Left ventricle myocardium inferior (tissue), 1 donor: ENCODE data around the gene ANXA2. TPM values are rescaled to one million over a fixed set of nuclear protein-coding genes. Genes with fewer than 3 reads are reported as not detected.

Source experiments
- DNase-seq: peaks from one replicate; pipeline ENCODE4 v3.0.0-alpha.2; 2020
- H3K27ac ChIP-seq: fragments of 200-600 bp; replicated peaks from 2 replicates; pipeline ENCODE4 v1.8.0; 2021
- H3K27me3 ChIP-seq: fragments of 200-600 bp; 2 replicates; pipeline ENCODE4 v1.8.0; 2021; ENCODE audit warnings: low read depth
- H3K36me3 ChIP-seq: fragments of 200-600 bp; 2 replicates; pipeline ENCODE4 v1.8.0; 2021
- H3K4me1 ChIP-seq: fragments of 200-600 bp; 2 replicates; pipeline ENCODE4 v1.8.0; 2021
- H3K4me3 ChIP-seq: fragments of 200-600 bp; 2 replicates; pipeline ENCODE4 v1.8.0; 2021; ENCODE audit warnings: mild to moderate bottlenecking, moderate library complexity
- H3K9me3 ChIP-seq: fragments of 200-600 bp; replicated peaks from 2 replicates; pipeline ENCODE4 v1.8.0; 2021
- CTCF ChIP-seq: fragments of 200-600 bp; IDR thresholded peaks from 2 replicates; pipeline ENCODE4 v1.8.0; 2021; ENCODE audit warnings: antibody characterized with exemption, mild to moderate bottlenecking, borderline replicate concordance
- intact Hi-C: fragments of 100-400 bp; cut with micrococcal nuclease; formaldehyde crosslinking; loops from one replicate; pipeline ENCODE4 v1.11.0; 2022
- total RNA-seq: library from RNA; stranded (reverse); fragmentation: NEBNext Ultra II Directional; extraction: Animal tissue kit (Norgen Biotek cat#: 25700); gene quantifications from one replicate; pipeline ENCODE4 v1.2.1, GENCODE V29; 2021
- donor health status: DM: no; HTN: yes; CAD: no; lungs with severe emphysema.

The ANXA2 gene
- total RNA-seq, 1 donor from 2014 or later, result 123 TPM

- TF ChIP-seq CTCF, result no peak
- no peaks in the 10 kb centered on the region for H3K4me1 ChIP-seq
- intact Hi-C loops, result no loop called here
Measured at GRCh38 chr15:60316961-60317360, 80.8 kb downstream of the ANXA2 start.

GRCh38 chr15:60315878-60316277 is 81.9 kb downstream of the ANXA2 start:
- H3K27ac ChIP-seq, result no peak overlapping the region
- intact Hi-C loops, result no loop called here
- peaks cover 13% of the 10 kb centered on the region for H3K27me3 ChIP-seq
- H3K4me3 ChIP-seq, result no peak overlapping the region
- H3K9me3 ChIP-seq, result no peaks in the 10 kb centered on the region
- H3K4me1 ChIP-seq, result no peaks in the 10 kb centered on the region
- DNase-seq, result no peak
- no peaks in the 10 kb centered on the region for H3K36me3 ChIP-seq
- TF ChIP-seq CTCF, result no peak

More at GRCh38 chr15:60316961-60317360, 80.8 kb downstream of the ANXA2 start:
- Histone ChIP-seq H3K27ac (no peak overlapping the region), H3K4me3 (no peak overlapping the region), H3K9me3 (no peaks in the 10 kb centered on the region), H3K36me3 (no peaks in the 10 kb centered on the region), H3K27me3 (peaks cover 19% of the 10 kb centered on the region)
- no peak for DNase-seq

GRCh38 chr15:60313906-60314305 is 83.9 kb downstream of the ANXA2 start:
- intact Hi-C loops, result no loop called here
- Histone ChIP-seq H3K27ac (no peak overlapping the region), H3K4me3 (no peak overlapping the region), H3K36me3 (no peaks in the 10 kb centered on the region), H3K27me3 (peaks cover 9% of the 10 kb centered on the region), H3K4me1 (no peaks in the 10 kb centered on the region), H3K9me3 (no peaks in the 10 kb centered on the region)
- no peak for TF ChIP-seq CTCF
- no peak for DNase-seq

- Histone ChIP-seq H3K27ac (no peak overlapping the region), H3K36me3 (no peaks in the 10 kb centered on the region), H3K4me1 (no peaks in the 10 kb centered on the region), H3K4me3 (no peak overlapping the region), H3K27me3 (peaks cover 49% of the 10 kb centered on the region), H3K9me3 (no peaks in the 10 kb centered on the region)
- no peak for DNase-seq
- no peak for TF ChIP-seq CTCF
- intact Hi-C loops, result no loop called here
Measured at GRCh38 chr15:60307034-60307433, 90.8 kb downstream of the ANXA2 start.

GRCh38 chr15:60301024-60301423 is 96.8 kb downstream of the ANXA2 start:
- no peak overlapping the region for H3K4me3 ChIP-seq
- intact Hi-C loops, result no loop called here
- no peak for TF ChIP-seq CTCF

More at GRCh38 chr15:60301024-60301423, 96.8 kb downstream of the ANXA2 start:
- no peak for DNase-seq
- Histone ChIP-seq H3K27ac (no peak overlapping the region), H3K9me3 (no peaks in the 10 kb centered on the region), H3K36me3 (no peaks in the 10 kb centered on the region), H3K27me3 (peaks cover 18% of the 10 kb centered on the region), H3K4me1 (no peaks in the 10 kb centered on the region)
